Measurements from ENCODE around the gene TAF4. TPM values are rescaled to one million over a fixed set of nuclear protein-coding genes. Genes with fewer than 3 reads are reported as not detected.
A peak's percentile ranks its signal among the peaks of the same experiment; 100 is the strongest.

TAF4 gene
- total RNA-seq, 2 donors from 2014 or later, result 12.7 to 29.0 TPM

DNA sequence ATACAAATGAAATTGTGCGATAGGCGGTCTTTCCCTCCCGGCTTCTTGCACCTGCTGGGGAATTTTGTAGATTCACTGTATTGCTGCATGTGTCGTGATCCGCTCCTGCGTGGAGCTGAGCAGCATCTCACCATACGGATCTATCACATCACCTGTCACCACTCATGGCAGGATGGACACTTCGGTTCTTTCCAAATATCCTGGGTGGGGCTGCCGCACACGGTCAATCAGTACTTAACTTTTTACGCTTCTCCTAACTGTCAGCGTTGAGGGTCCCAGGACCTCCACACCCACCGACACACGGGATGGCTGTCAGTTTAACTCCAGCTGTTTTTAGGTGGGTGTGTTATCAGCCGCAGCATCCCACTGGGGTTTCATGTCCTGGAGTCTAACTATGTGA, 19.2 kb downstream of the TAF4 start:
- 91 to 96% methylated on average over 15 of the region's 15 CpGs for WGBS, 2 donors
- no peak overlapping the region for H3K4me3 ChIP-seq
- TF ChIP-seq POLR2A (IDR thresholded peaks at IDR 0.05) (no peak), CTCF (IDR thresholded peaks at IDR 0.05) (no peak)
- H3K4me1 ChIP-seq, result peaks cover 15% of the 10 kb centered on the region
- ATAC-seq, result no peak
- no peaks in the 10 kb centered on the region for H3K27me3 ChIP-seq
- H3K36me3 ChIP-seq (replicated peaks in 1 of 2; ENCODE audit: insufficient read depth in 1 of 2, low read depth in 2 of 2), result no peaks in the 10 kb centered on the region
- intact Hi-C loops (cut with DNase I), result no loop called here
- no peak overlapping the region for H3K27ac ChIP-seq
- H3K9me3 ChIP-seq, result no peaks in the 10 kb centered on the region
- DNase-seq, result peak in 1 of 4 donors; percentile 1

- H3K4me3 ChIP-seq, result no peak overlapping the region
- no peak for TF ChIP-seq POLR2A (IDR thresholded peaks at IDR 0.05)
- TF ChIP-seq CTCF (IDR thresholded peaks at IDR 0.05), result no peak
- peaks cover 14% of the 10 kb centered on the region for H3K4me1 ChIP-seq
- intact Hi-C loops (cut with DNase I), result no loop called here
- no peak for ATAC-seq
- H3K27me3 ChIP-seq, result no peaks in the 10 kb centered on the region
- no peaks in the 10 kb centered on the region for H3K36me3 ChIP-seq (replicated peaks in 1 of 2; ENCODE audit: insufficient read depth in 1 of 2, low read depth in 2 of 2)
- no peaks in the 10 kb centered on the region for H3K9me3 ChIP-seq
- 85 to 90% methylated on average over 22 of the region's 22 CpGs for WGBS, 2 donors
- peak in 1 of 4 donors; percentile 1 for DNase-seq
- no peak overlapping the region for H3K27ac ChIP-seq
These were observed 20.0 kb downstream of the TAF4 start for GRCh38 chr20:62045529-62046285.

GRCh38 chr20:62045118-62045517, 20.6 kb downstream of the TAF4 start:
- Histone ChIP-seq H3K27me3 (no peaks in the 10 kb centered on the region), H3K4me1 (peaks cover 17% of the 10 kb centered on the region), H3K36me3 (replicated peaks in 1 of 2; ENCODE audit: insufficient read depth in 1 of 2, low read depth in 2 of 2) (no peaks in the 10 kb centered on the region), H3K27ac (no peak overlapping the region), H3K9me3 (no peaks in the 10 kb centered on the region), H3K4me3 (no peak overlapping the region)
- intact Hi-C loops (cut with DNase I), result no loop called here
- TF ChIP-seq POLR2A (IDR thresholded peaks at IDR 0.05), result no peak
- no peak for TF ChIP-seq CTCF (IDR thresholded peaks at IDR 0.05)
- no peak for ATAC-seq
- no peak for DNase-seq
- 88 to 90% methylated on average over 20 of the region's 20 CpGs for WGBS, 2 donors

GRCh38 chr20:62044631-62045030, 21.1 kb downstream of the TAF4 start:
- intact Hi-C loops (cut with DNase I), result no loop called here
- H3K4me3 ChIP-seq, result no peak overlapping the region

More at GRCh38 chr20:62044631-62045030, 21.1 kb downstream of the TAF4 start:
- 59 to 71% methylated on average over 5 to 6 of the region's 6 CpGs for WGBS, 2 donors
- Histone ChIP-seq H3K4me1 (peaks cover 18% of the 10 kb centered on the region), H3K27ac (no peak overlapping the region), H3K9me3 (no peaks in the 10 kb centered on the region), H3K27me3 (no peaks in the 10 kb centered on the region), H3K36me3 (replicated peaks in 1 of 2; ENCODE audit: insufficient read depth in 1 of 2, low read depth in 2 of 2) (no peaks in the 10 kb centered on the region)
- no peak for TF ChIP-seq POLR2A (IDR thresholded peaks at IDR 0.05)
- no peak for TF ChIP-seq CTCF (IDR thresholded peaks at IDR 0.05)
- no peak for DNase-seq
- ATAC-seq, result no peak

Measured in body of pancreas (tissue), 4 donors.